ENCODE data around the gene DDAH2.

The DDAH2 gene

GRCh38 chr6:31728767-31729514 is at the start of gene DDAH2:
Gene DDAH2 (minus strand): TSS chr6:31729299. CDS start chr6:31729161, 138 bp downstream.
- no peak for DNase-seq

- DNase-seq, result no peak
Observed at GRCh38 chr6:31778193-31778592, 49.1 kb upstream of the DDAH2 start.

GRCh38 chr6:31777667-31778050 is 48.6 kb upstream of the DDAH2 start:
- no peak for DNase-seq

GRCh38 chr6:31776989-31777666 is 48.0 kb upstream of the DDAH2 start, which contains the start of gene VWA7:
Gene VWA7 (minus strand): TSS chr6:31777328. CDS start chr6:31776779, 549 bp downstream.
- peak; percentile 93 for DNase-seq

- peak; percentile 72 for DNase-seq
Observed at GRCh38 chr6:31776485-31776988, 47.4 kb upstream of the DDAH2 start.

GRCh38 chr6:31775633-31776484 is 46.8 kb upstream of the DDAH2 start:
- no peak for DNase-seq

GRCh38 chr6:31775184-31775583 is 46.1 kb upstream of the DDAH2 start:
- DNase-seq, result no peak

GRCh38 chr6:31771992-31772358 is 42.9 kb upstream of the DDAH2 start:
- no peak for DNase-seq

GRCh38 chr6:31770860-31771259 is 41.8 kb upstream of the DDAH2 start:
- DNase-seq, result no peak

GRCh38 chr6:31769684-31770371 is 40.7 kb upstream of the DDAH2 start:
- peak; percentile 33 for DNase-seq

GRCh38 chr6:31768363-31769257 is 39.5 kb upstream of the DDAH2 start:
- no peak for DNase-seq

- DNase-seq, result no peak
Observed at GRCh38 chr6:31767096-31767645, 38.1 kb upstream of the DDAH2 start.

GRCh38 chr6:31765910-31766794 is 37.1 kb upstream of the DDAH2 start:
- peak; percentile 25 for DNase-seq

- no peak for DNase-seq
Observed at GRCh38 chr6:31765559-31765909, 36.4 kb upstream of the DDAH2 start.

GRCh38 chr6:31764198-31764597 is 35.1 kb upstream of the DDAH2 start:
- DNase-seq, result no peak

- DNase-seq, result no peak
Observed at GRCh38 chr6:31763619-31763940, 34.5 kb upstream of the DDAH2 start.

- DNase-seq, result no peak
Observed at GRCh38 chr6:31762878-31763618, 33.9 kb upstream of the DDAH2 start.

GRCh38 chr6:31762356-31762755 is 33.3 kb upstream of the DDAH2 start, which contains the start of gene SAPCD1:
Gene SAPCD1 (plus strand): TSS chr6:31762656. CDS start chr6:31763055, 399 bp downstream.
- DNase-seq, result no peak

GRCh38 chr6:31761343-31761742 is 32.2 kb upstream of the DDAH2 start:
- DNase-seq, result no peak

- DNase-seq, result no peak
Observed at GRCh38 chr6:31760790-31761189, 31.7 kb upstream of the DDAH2 start.
